ENCODE results near the gene PTPRD.

The PTPRD gene

GRCh38 chr9:8643896-8644295, 1968.9 kb downstream of the PTPRD start:
- no peak for TF ChIP-seq CTCF (IDR thresholded peaks at IDR 0.05; ENCODE audit: insufficient read depth, low read length, poor library complexity, severe bottlenecking)
- TF ChIP-seq EZH2phosphoT487 (conservative IDR thresholded peaks at IDR 0.05; ENCODE audit: low read length) = no peak
- H4K20me1 ChIP-seq (ENCODE audit: low read depth, low read length) = no peaks in the 10 kb centered on the region
- no peak overlapping the region for H3K4me3 ChIP-seq (ENCODE audit: insufficient read depth, low read length, poor library complexity, severe bottlenecking)

GRCh38 chr9:8643464-8643863, 1969.3 kb downstream of the PTPRD start:
- Histone ChIP-seq H3K4me2 (ENCODE audit: low read depth, low read length, poor library complexity, severe bottlenecking) (no peak overlapping the region), H3K36me3 (ENCODE audit: low read length) (no peaks in the 10 kb centered on the region), H3K27me3 (ENCODE audit: low read length) (no peaks in the 10 kb centered on the region), H4K20me1 (ENCODE audit: low read depth, low read length) (no peaks in the 10 kb centered on the region), H2AFZ (ENCODE audit: low read depth, low read length, severe bottlenecking) (no peak overlapping the region), H3K4me3 (ENCODE audit: insufficient read depth, low read length, poor library complexity, severe bottlenecking) (no peak overlapping the region), H3K79me2 (ENCODE audit: insufficient read depth, low read length) (no peaks in the 10 kb centered on the region), H3K9me2 (replicated peaks; ENCODE audit: insufficient read depth, low read length) (no peaks in the 10 kb centered on the region), H3K9ac (ENCODE audit: low read length) (no peak overlapping the region), H3K9me3 (ENCODE audit: insufficient read depth, low read length) (no peaks in the 10 kb centered on the region), H3F3A (ENCODE audit: insufficient read depth) (no peaks in the 10 kb centered on the region), H3K27ac (ENCODE audit: low read depth, low read length) (no peak overlapping the region)
- TF ChIP-seq CTCF (IDR thresholded peaks at IDR 0.05; ENCODE audit: insufficient read depth, low read length, poor library complexity, severe bottlenecking) = no peak
- no peak for TF ChIP-seq EZH2phosphoT487 (conservative IDR thresholded peaks at IDR 0.05; ENCODE audit: low read length)

More at GRCh38 chr9:8643896-8644295, 1968.9 kb downstream of the PTPRD start:
- Histone ChIP-seq H3F3A (ENCODE audit: insufficient read depth) (no peaks in the 10 kb centered on the region), H3K4me2 (ENCODE audit: low read depth, low read length, poor library complexity, severe bottlenecking) (no peak overlapping the region), H3K36me3 (ENCODE audit: low read length) (no peaks in the 10 kb centered on the region), H3K9me2 (replicated peaks; ENCODE audit: insufficient read depth, low read length) (no peaks in the 10 kb centered on the region), H3K9me3 (ENCODE audit: insufficient read depth, low read length) (no peaks in the 10 kb centered on the region), H3K27ac (ENCODE audit: low read depth, low read length) (no peak overlapping the region), H3K9ac (ENCODE audit: low read length) (no peak overlapping the region), H3K79me2 (ENCODE audit: insufficient read depth, low read length) (no peaks in the 10 kb centered on the region), H2AFZ (ENCODE audit: low read depth, low read length, severe bottlenecking) (no peak overlapping the region), H3K27me3 (ENCODE audit: low read length) (no peaks in the 10 kb centered on the region)

DNA sequence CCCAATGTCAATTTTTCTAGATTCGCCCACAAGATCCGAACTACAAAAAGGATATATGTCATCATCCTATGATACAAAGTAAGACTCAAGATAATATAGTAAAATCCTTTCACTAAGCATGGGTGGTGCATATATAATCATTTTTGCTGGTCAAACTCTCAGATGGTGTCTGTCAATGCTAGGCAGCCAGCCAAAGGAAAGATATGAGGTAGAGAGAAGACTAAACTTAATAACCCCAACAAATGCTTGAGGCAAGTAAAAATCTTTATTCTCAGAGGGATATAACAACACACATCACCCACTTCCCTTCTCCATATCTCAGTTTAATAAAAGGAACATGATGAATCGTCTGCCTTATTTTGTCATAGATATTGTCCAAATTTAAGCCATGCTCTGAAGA, 1972.0 kb downstream of the PTPRD start:
- H2AFZ ChIP-seq (ENCODE audit: low read depth, low read length, severe bottlenecking) = no peak overlapping the region
- no peak overlapping the region for H3K4me3 ChIP-seq (ENCODE audit: insufficient read depth, low read length, poor library complexity, severe bottlenecking)
- H3K9ac ChIP-seq (ENCODE audit: low read length) = no peak overlapping the region
- no peak overlapping the region for H3K27ac ChIP-seq (ENCODE audit: low read depth, low read length)
- H4K20me1 ChIP-seq (ENCODE audit: low read depth, low read length) = no peaks in the 10 kb centered on the region
- no peaks in the 10 kb centered on the region for H3K36me3 ChIP-seq (ENCODE audit: low read length)
- H3K27me3 ChIP-seq (ENCODE audit: low read length) = no peaks in the 10 kb centered on the region
- H3K79me2 ChIP-seq (ENCODE audit: insufficient read depth, low read length) = no peaks in the 10 kb centered on the region
- TF ChIP-seq CTCF (IDR thresholded peaks at IDR 0.05; ENCODE audit: insufficient read depth, low read length, poor library complexity, severe bottlenecking) = no peak
- no peak for TF ChIP-seq EZH2phosphoT487 (conservative IDR thresholded peaks at IDR 0.05; ENCODE audit: low read length)
- no peak overlapping the region for H3K4me2 ChIP-seq (ENCODE audit: low read depth, low read length, poor library complexity, severe bottlenecking)
- no peaks in the 10 kb centered on the region for H3K9me3 ChIP-seq (ENCODE audit: insufficient read depth, low read length)
- no peaks in the 10 kb centered on the region for H3K9me2 ChIP-seq (replicated peaks; ENCODE audit: insufficient read depth, low read length)
- H3F3A ChIP-seq (ENCODE audit: insufficient read depth) = no peaks in the 10 kb centered on the region
